GM15510 (cell line): ENCODE measurements around the gene LRRIQ1.

Experiments
- POLR2A ChIP-seq: IDR thresholded peaks from 3 replicates; pipeline ENCODE4 v1.6.1; 2011; ENCODE audit warnings: borderline replicate concordance; ENCODE audit not compliant: insufficient read length; ENCODE audit errors: extremely low read depth

LRRIQ1 gene

GRCh38 chr12:85152311-85152729 lies 116.2 kb downstream of the LRRIQ1 start:
- no peak for TF ChIP-seq POLR2A

- no peak for TF ChIP-seq POLR2A
These were observed 119.6 kb downstream of the LRRIQ1 start for GRCh38 chr12:85155791-85156190.

- TF ChIP-seq POLR2A = no peak
These were observed 120.4 kb downstream of the LRRIQ1 start for GRCh38 chr12:85156569-85156968.

GRCh38 chr12:85157035-85157603 lies 121.0 kb downstream of the LRRIQ1 start:
- TF ChIP-seq POLR2A = no peak

GRCh38 chr12:85163752-85164321 lies 127.7 kb downstream of the LRRIQ1 start:
- TF ChIP-seq POLR2A = no peak

GRCh38 chr12:85179680-85180270 lies 143.6 kb downstream of the LRRIQ1 start:
- no peak for TF ChIP-seq POLR2A

- no peak for TF ChIP-seq POLR2A
These were observed 146.5 kb downstream of the LRRIQ1 start for GRCh38 chr12:85182699-85183098.

- no peak for TF ChIP-seq POLR2A
These were observed 147.7 kb downstream of the LRRIQ1 start for GRCh38 chr12:85183855-85184254.

GRCh38 chr12:85186236-85186635 lies 150.1 kb downstream of the LRRIQ1 start:
- TF ChIP-seq POLR2A = no peak

- TF ChIP-seq POLR2A = no peak
These were observed 152.5 kb downstream of the LRRIQ1 start for GRCh38 chr12:85188619-85189018.

GRCh38 chr12:85190728-85191127 lies 154.6 kb downstream of the LRRIQ1 start:
- no peak for TF ChIP-seq POLR2A

- TF ChIP-seq POLR2A = no peak
These were observed 170.4 kb downstream of the LRRIQ1 start for GRCh38 chr12:85206543-85206942.

GRCh38 chr12:85225501-85225900 lies 189.3 kb downstream of the LRRIQ1 start:
- TF ChIP-seq POLR2A = no peak

GRCh38 chr12:85237327-85237726 lies 201.2 kb downstream of the LRRIQ1 start:
- TF ChIP-seq POLR2A = no peak

GRCh38 chr12:85244561-85244960 lies 208.4 kb downstream of the LRRIQ1 start:
- TF ChIP-seq POLR2A = no peak

- no peak for TF ChIP-seq POLR2A
These were observed 217.7 kb downstream of the LRRIQ1 start for GRCh38 chr12:85253853-85254252.
